ENCODE data around the gene RUNX3. TPM values are rescaled to one million over a fixed set of nuclear protein-coding genes. Genes with fewer than 3 reads are reported as not detected.

RUNX3 gene
- total and polyA plus RNA-seq, 2 donors (not counting 1 experiment from before 2014, with no cell fraction given): 86.0 to 127 TPM

- ChIA-PET CTCF (interaction anchor here (0.8 to 11.0 kb wide), 18 partner anchors 11 to 276 kb away, joined by 3 to 131 read pairs (median 4); partner anchors contain the start of gene RUNX3), POLR2A (interaction anchor here (0.9 to 4.0 kb wide), 8 partner anchors 10 to 73 kb away, joined by 4 to 22 read pairs (median 6); partner anchors contain the start of gene RUNX3)
- peak overlapping the region; percentile 79 for H3K4me3 Mint-ChIP-seq
- Histone ChIP-seq H3K27me3 (replicated peaks in 1 of 4; ENCODE audit: control extremely low read depth in 1 of 4, control insufficient read depth in 3 of 4, insufficient read depth in 4 of 4, low read length in 3 of 4) (no peaks in the 10 kb centered on the region), H3K9me3 (ENCODE audit: control extremely low read depth in 1 of 3, control insufficient read depth in 2 of 3, insufficient read depth in 1 of 3, low read length in 2 of 3) (peaks cover 0 to 7% (median 0%) of the 10 kb centered on the region in 3 donors), H3K4me1 (ENCODE audit: control insufficient read depth in 2 of 2, insufficient read depth in 2 of 2, low read length in 2 of 2) (peaks cover 21 to 47% of the 10 kb centered on the region in 2 donors), H3K27ac (ENCODE audit: low read length in 2 of 2) (peak overlapping the region; percentile 75 to 77), H3K9ac (ENCODE audit: low read length) (peak overlapping the region; percentile 33), H3K36me3 (replicated peaks in 1 of 2; ENCODE audit: control extremely low read depth in 1 of 2, control insufficient read depth in 1 of 2, extremely low read depth in 1 of 2, insufficient read depth in 2 of 2, low read length in 1 of 2) (no peaks in the 10 kb centered on the region), H3K79me2 (ENCODE audit: control insufficient read depth, insufficient read depth, low read length) (peaks cover 30% of the 10 kb centered on the region), H4K20me1 (ENCODE audit: control insufficient read depth, insufficient read depth, low read length, poor library complexity, severe bottlenecking) (no peaks in the 10 kb centered on the region), H3K4me2 (replicated peaks; ENCODE audit: low read depth, low read length, poor library complexity, severe bottlenecking) (peak overlapping the region; percentile 65), H3K4me3 (ENCODE audit: control extremely low read depth in 1 of 5, extremely low read depth in 1 of 5, insufficient read depth in 1 of 5, low read depth in 2 of 5, low read length in 4 of 5) (peak overlapping the region in 3 of 5 experiments; percentile 18 to 36 (median 30)), H2AFZ (ENCODE audit: insufficient read depth, low read depth, low read length, poor library complexity, severe bottlenecking) (peak overlapping the region; percentile 25)
- peak overlapping the region; percentile 89 for H3K27ac Mint-ChIP-seq
- intact Hi-C loops (cut with micrococcal nuclease): no loop called here
- H3K4me1 Mint-ChIP-seq: peaks cover 53% of the 10 kb centered on the region
- DNase-seq (peak; percentile 30), ATAC-seq (ENCODE audit: low read depth) (no peak)
- 85% methylated on average over 23 of the region's 23 CpGs for WGBS (ENCODE audit: insufficient coverage)
- no peak for TF ChIP-seq CTCF (IDR thresholded peaks at IDR 0.05)
- TF ChIP-seq EZH2 (IDR thresholded peaks at IDR 0.05; ENCODE audit: borderline replicate concordance, insufficient read depth, low read depth, low read length, poor library complexity, severe bottlenecking): no peak
- no peaks in the 10 kb centered on the region for H3K27me3 Mint-ChIP-seq
- no peaks in the 10 kb centered on the region for H3K9me3 Mint-ChIP-seq (ENCODE audit: insufficient read depth)
Observed at GRCh38 chr1:24963943-24964693, 34.0 kb upstream of the RUNX3 start.
